Fibroblast of skin of left biceps (primary cell): ENCODE measurements around the gene CAST.
"Not testable (repeated sequence)": the region's sequence is repeated elsewhere in the genome, so short reads cannot be mapped to it uniquely, and the experiment has no call there.

Experiments
- DNase-seq, 2 experiments: peaks; one replicate each; pipeline ENCODE4 v3.0.0-alpha.2; 2013; ENCODE audit warnings: low read depth in 2 of 2

CAST gene

GRCh38 chr5:96661855-96662724 lies at the start of gene CAST:
CAST (plus strand) TSS chr5:96662376; CDS start chr5:96662423, 47 bp downstream.
- peak; percentile 45 to 56 for DNase-seq

GRCh38 chr5:96614110-96614691 lies 48.0 kb upstream of the CAST start:
- DNase-seq, result peak; percentile 81 to 82

- no peak for DNase-seq
Measured at GRCh38 chr5:96615223-96615622, 47.0 kb upstream of the CAST start.

- DNase-seq, result no peak
Measured at GRCh38 chr5:96616801-96617200, 45.4 kb upstream of the CAST start.

- not testable (repeated sequence) for DNase-seq
Measured at GRCh38 chr5:96618311-96619016, 43.7 kb upstream of the CAST start.

GRCh38 chr5:96619946-96620345 lies 42.2 kb upstream of the CAST start:
- DNase-seq, result no peak

- DNase-seq, result no peak
Measured at GRCh38 chr5:96624596-96624995, 37.6 kb upstream of the CAST start.

- DNase-seq, result no peak
Measured at GRCh38 chr5:96625365-96625764, 36.8 kb upstream of the CAST start.

- peak; percentile 90 to 91 for DNase-seq
Measured at GRCh38 chr5:96626956-96627355, 35.2 kb upstream of the CAST start.

- DNase-seq, result no peak
Measured at GRCh38 chr5:96627792-96628398, 34.3 kb upstream of the CAST start.

- DNase-seq, result no peak
Measured at GRCh38 chr5:96628406-96628805, 33.8 kb upstream of the CAST start.

- peak; percentile 85 to 87 for DNase-seq
Measured at GRCh38 chr5:96629774-96630173, 32.4 kb upstream of the CAST start.

GRCh38 chr5:96633820-96634219 lies 28.4 kb upstream of the CAST start:
- DNase-seq, result no peak

GRCh38 chr5:96634881-96635280 lies 27.3 kb upstream of the CAST start:
- DNase-seq, result no peak

- DNase-seq, result no peak
Measured at GRCh38 chr5:96636046-96636445, 26.1 kb upstream of the CAST start.

GRCh38 chr5:96636594-96636993 lies 25.6 kb upstream of the CAST start:
- no peak for DNase-seq

GRCh38 chr5:96637196-96637595 lies 25.0 kb upstream of the CAST start:
- no peak for DNase-seq

GRCh38 chr5:96638561-96638960 lies 23.6 kb upstream of the CAST start:
- DNase-seq, result no peak

GRCh38 chr5:96640696-96641095 lies 21.5 kb upstream of the CAST start:
- no peak for DNase-seq

- DNase-seq, result no peak
Measured at GRCh38 chr5:96641368-96642280, 20.6 kb upstream of the CAST start.

- DNase-seq, result no peak
Measured at GRCh38 chr5:96642281-96642640, 19.9 kb upstream of the CAST start.
